ENCODE measurements around the gene CADM1. TPM values are rescaled to one million over a fixed set of nuclear protein-coding genes. Genes with fewer than 3 reads are reported as not detected.
A peak's percentile ranks its signal among the peaks of the same experiment; 100 is the strongest.

The CADM1 gene
- polyA plus RNA-seq, 2 donors: 1.9 to 3.8 TPM

DNA sequence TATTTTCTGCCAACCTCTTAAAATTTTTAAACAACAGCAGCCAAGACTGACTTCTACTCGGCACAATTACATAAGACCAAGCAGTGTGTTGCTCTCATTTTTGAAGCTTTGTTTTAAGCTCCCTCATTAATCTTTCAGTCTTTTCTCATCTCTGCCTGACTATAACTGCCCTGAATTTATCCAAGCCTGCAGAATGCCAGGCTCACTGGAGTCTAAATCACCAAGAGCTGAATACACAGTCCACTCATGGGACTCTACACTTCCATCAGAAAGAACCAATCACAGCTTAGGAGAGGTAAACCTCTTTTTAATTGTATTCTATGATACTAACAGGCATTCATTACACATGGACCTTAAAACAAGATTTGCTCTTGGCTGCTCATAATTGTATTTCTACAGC is 178.7 kb downstream of the CADM1 start:
- H3K4me3 ChIP-seq (ENCODE audit: low read depth in 1 of 2, low read length in 2 of 2): no peak overlapping the region
- no peaks in the 10 kb centered on the region for H3K27me3 ChIP-seq (ENCODE audit: control insufficient read depth in 1 of 2, insufficient read depth in 2 of 2, low read length in 2 of 2)
- no peak overlapping the region for H3K27ac ChIP-seq (ENCODE audit: low read depth in 2 of 2, low read length in 1 of 2)
- no peaks in the 10 kb centered on the region for H3K4me1 ChIP-seq (ENCODE audit: control insufficient read depth in 2 of 2, insufficient read depth in 2 of 2, low read length in 1 of 2)
- no peaks in the 10 kb centered on the region for H3K9me3 ChIP-seq (ENCODE audit: control insufficient read depth in 2 of 2, insufficient read depth in 1 of 2, low read depth in 1 of 2, low read length in 1 of 2)
- H3K36me3 ChIP-seq (ENCODE audit: control insufficient read depth in 2 of 2, insufficient read depth in 2 of 2, low read length in 1 of 2): no peaks in the 10 kb centered on the region
- 60 to 69% methylated on average over 1 of the region's 1 CpG for WGBS, 2 donors

DNA sequence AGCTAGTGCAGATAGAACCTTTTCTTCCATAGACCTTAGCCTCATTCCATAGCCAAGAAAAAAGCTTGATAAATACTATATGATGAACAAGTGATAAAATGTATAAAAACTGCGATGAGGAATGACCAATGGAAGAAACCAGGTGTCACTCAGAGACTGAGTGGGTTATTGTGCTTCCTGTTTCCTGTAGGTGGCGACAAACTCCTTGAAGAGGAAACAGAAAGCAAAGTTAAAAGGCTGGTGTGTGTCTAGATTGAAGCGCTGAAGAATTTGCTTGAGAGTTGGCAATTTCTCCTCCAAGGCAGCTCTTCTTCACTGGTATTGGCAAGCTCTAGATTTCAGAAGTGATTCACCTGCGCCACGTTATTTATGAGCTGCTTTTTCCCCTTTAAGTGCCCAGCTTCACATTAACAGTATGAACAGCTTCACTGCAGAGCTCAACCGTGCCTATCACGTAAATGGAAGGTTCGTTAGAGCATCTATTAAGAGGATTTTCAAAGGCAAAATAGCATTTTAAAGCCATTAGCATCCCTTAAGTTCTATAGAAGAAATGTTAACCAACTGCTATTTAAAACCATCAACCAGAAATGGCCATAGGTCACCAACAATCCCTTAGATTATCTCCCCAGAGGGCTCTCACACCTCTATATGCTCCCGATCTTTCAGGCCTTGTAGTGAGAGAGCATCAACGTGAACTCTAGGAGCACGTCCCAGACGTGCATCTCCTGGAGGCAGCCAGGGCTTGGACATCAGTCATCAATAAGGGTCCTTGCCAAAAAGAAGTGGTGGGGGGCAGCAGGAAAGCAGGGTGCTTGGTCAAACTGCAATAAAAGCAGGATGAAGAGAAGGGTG is 179.4 kb downstream of the CADM1 start:
- no peaks in the 10 kb centered on the region for H3K9me3 ChIP-seq (ENCODE audit: control insufficient read depth in 2 of 2, insufficient read depth in 1 of 2, low read depth in 1 of 2, low read length in 1 of 2)
- H3K27me3 ChIP-seq (ENCODE audit: control insufficient read depth in 1 of 2, insufficient read depth in 2 of 2, low read length in 2 of 2): no peaks in the 10 kb centered on the region
- no peaks in the 10 kb centered on the region for H3K4me1 ChIP-seq (ENCODE audit: control insufficient read depth in 2 of 2, insufficient read depth in 2 of 2, low read length in 1 of 2)
- 50 to 52% methylated on average over 12 of the region's 12 CpGs for WGBS, 2 donors
- no peak overlapping the region for H3K27ac ChIP-seq (ENCODE audit: low read depth in 2 of 2, low read length in 1 of 2)
- peak overlapping the region in 1 of 2 donors; percentile 16 for H3K4me3 ChIP-seq (ENCODE audit: low read depth in 1 of 2, low read length in 2 of 2)
- no peaks in the 10 kb centered on the region for H3K36me3 ChIP-seq (ENCODE audit: control insufficient read depth in 2 of 2, insufficient read depth in 2 of 2, low read length in 1 of 2)

DNA sequence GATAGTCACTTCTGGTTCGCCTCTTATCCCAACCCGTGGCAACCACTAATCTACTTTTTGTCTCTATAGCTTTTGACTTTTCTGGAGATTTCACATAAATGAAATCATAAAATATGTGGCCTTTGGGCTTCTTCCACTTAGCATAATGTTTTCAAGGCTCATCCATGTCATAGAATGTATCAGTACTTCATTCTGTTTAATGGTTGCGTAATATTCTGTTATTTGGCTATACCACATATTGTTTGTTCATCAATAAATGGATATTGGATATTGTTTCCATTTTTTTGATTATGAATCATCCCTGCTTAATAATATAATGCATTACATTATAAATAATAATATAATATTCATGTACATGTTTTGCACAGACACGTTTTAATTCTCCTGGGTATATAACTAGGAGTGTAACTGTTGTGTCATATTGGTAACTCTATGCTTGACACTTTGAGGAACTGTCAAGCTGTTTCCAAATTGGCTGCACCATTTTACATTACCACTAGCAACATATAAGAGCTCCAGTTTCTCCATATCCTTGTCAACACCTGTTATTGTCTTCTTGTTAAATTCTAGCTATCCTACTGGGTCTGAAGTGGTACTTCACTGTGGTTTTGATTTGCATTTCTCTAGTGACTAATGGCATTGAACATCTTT is 181.5 kb downstream of the CADM1 start:
- no peak overlapping the region for H3K27ac ChIP-seq (ENCODE audit: low read depth in 2 of 2, low read length in 1 of 2)
- H3K4me3 ChIP-seq (ENCODE audit: low read depth in 1 of 2, low read length in 2 of 2): no peak overlapping the region
- no peaks in the 10 kb centered on the region for H3K27me3 ChIP-seq (ENCODE audit: control insufficient read depth in 1 of 2, insufficient read depth in 2 of 2, low read length in 2 of 2)
- H3K4me1 ChIP-seq (ENCODE audit: control insufficient read depth in 2 of 2, insufficient read depth in 2 of 2, low read length in 1 of 2): no peaks in the 10 kb centered on the region
- no peaks in the 10 kb centered on the region for H3K9me3 ChIP-seq (ENCODE audit: control insufficient read depth in 2 of 2, insufficient read depth in 1 of 2, low read depth in 1 of 2, low read length in 1 of 2)
- WGBS, 2 donors: 88% methylated on average over 4 of the region's 4 CpGs
- no peaks in the 10 kb centered on the region for H3K36me3 ChIP-seq (ENCODE audit: control insufficient read depth in 2 of 2, insufficient read depth in 2 of 2, low read length in 1 of 2)

DNA sequence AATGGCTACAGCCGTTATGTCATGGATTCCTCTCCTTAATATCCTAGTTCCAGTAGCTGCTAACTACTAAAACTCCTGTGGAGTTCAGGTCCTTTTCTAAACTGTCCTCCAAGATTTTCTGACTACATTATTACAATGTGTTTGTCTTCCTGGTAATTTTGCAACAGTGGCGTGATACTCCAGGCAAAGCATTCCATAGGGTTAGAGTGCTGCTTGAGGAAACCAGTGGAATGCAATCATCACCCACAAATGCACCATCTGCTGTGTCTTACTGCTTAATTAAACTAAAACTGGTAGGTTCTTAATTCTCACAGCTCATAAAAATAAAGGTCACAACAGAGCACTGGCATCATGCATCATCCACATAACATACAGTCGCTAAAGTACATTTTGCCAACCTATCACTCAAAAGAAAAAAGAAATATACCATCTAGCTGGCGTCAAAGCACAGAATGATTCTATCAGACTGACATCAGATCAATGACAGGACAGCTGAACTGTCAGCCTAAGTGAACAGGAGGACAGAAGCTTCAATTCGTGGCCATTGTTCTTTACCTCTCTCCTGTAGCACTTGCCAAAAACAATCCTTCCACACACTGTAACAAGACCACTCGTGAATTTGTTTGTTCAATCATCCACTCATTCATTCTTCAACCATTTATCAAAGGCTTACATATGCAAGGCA is 182.5 kb downstream of the CADM1 start:
- no peaks in the 10 kb centered on the region for H3K4me1 ChIP-seq (ENCODE audit: control insufficient read depth in 2 of 2, insufficient read depth in 2 of 2, low read length in 1 of 2)
- 73 to 81% methylated on average over 6 of the region's 6 CpGs for WGBS, 2 donors
- H3K27ac ChIP-seq (ENCODE audit: low read depth in 2 of 2, low read length in 1 of 2): no peak overlapping the region
- no peaks in the 10 kb centered on the region for H3K27me3 ChIP-seq (ENCODE audit: control insufficient read depth in 1 of 2, insufficient read depth in 2 of 2, low read length in 2 of 2)
- no peaks in the 10 kb centered on the region for H3K36me3 ChIP-seq (ENCODE audit: control insufficient read depth in 2 of 2, insufficient read depth in 2 of 2, low read length in 1 of 2)
- H3K9me3 ChIP-seq (ENCODE audit: control insufficient read depth in 2 of 2, insufficient read depth in 1 of 2, low read depth in 1 of 2, low read length in 1 of 2): no peaks in the 10 kb centered on the region
- no peak overlapping the region for H3K4me3 ChIP-seq (ENCODE audit: low read depth in 1 of 2, low read length in 2 of 2)

DNA sequence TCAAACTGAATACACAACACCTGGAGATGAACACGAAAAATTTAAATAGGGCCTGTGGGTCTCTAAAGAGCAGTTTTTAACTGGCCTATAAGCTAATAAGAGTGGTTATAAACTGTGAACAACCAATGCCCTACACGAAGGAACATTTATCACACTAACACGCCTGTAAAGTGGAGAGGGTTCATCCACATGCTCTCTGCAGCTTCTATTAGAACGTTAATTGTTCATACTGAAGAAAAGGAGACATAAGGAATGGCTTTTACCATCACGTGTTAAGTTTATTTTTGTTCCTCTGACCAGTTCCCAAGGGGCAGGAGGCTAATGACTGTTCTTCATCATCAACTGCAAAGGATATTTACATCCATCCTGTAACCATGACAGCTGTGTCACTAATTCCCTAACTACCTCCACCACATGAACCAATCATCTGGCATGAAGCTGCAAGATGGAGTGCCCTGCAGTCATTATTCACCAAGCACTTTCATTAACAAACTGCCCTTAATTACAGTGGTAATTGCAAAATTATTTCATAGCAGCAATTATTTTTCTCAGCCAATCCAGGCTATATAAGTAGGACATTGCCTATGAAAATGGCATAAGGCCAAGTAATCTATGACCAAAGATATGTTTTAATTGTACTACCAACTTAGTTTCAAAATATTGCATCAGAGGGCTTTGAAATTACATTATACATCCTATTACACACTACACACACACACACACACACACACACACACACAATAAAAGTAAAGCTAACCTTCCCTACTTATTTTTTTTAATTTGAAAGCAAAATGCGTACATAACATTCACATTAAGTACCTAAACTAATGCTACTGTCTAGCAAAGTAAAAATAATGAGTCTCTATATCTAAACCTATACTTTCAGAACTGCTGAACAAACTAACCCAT is 186.7 kb downstream of the CADM1 start:
- 59 to 75% methylated on average over 6 of the region's 6 CpGs for WGBS, 2 donors
- Histone ChIP-seq H3K36me3 (ENCODE audit: control insufficient read depth in 2 of 2, insufficient read depth in 2 of 2, low read length in 1 of 2) (no peaks in the 10 kb centered on the region), H3K27ac (ENCODE audit: low read depth in 2 of 2, low read length in 1 of 2) (no peak overlapping the region), H3K27me3 (ENCODE audit: control insufficient read depth in 1 of 2, insufficient read depth in 2 of 2, low read length in 2 of 2) (no peaks in the 10 kb centered on the region), H3K9me3 (ENCODE audit: control insufficient read depth in 2 of 2, insufficient read depth in 1 of 2, low read depth in 1 of 2, low read length in 1 of 2) (no peaks in the 10 kb centered on the region), H3K4me3 (ENCODE audit: low read depth in 1 of 2, low read length in 2 of 2) (no peak overlapping the region), H3K4me1 (ENCODE audit: control insufficient read depth in 2 of 2, insufficient read depth in 2 of 2, low read length in 1 of 2) (no peaks in the 10 kb centered on the region)

DNA sequence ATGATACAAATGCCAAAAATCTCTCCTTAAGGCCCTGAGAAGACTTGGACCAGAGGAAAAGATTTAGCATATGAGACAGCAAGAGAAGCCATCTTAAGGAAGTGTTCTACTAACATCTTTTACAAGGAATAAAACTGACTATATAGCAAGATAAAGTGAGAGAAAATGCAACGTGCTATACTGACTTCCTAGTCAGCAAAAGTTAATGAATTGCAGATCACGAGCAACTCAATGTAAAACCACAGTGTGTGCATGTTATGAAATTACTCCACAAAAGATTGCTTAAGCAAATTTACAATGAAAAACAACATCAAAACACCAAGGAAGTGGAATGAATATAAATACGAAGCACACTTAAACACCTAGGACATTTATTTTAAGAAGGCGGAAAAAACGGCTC is 187.5 kb downstream of the CADM1 start:
- Histone ChIP-seq H3K36me3 (ENCODE audit: control insufficient read depth in 2 of 2, insufficient read depth in 2 of 2, low read length in 1 of 2) (no peaks in the 10 kb centered on the region), H3K4me3 (ENCODE audit: low read depth in 1 of 2, low read length in 2 of 2) (no peak overlapping the region), H3K27me3 (ENCODE audit: control insufficient read depth in 1 of 2, insufficient read depth in 2 of 2, low read length in 2 of 2) (no peaks in the 10 kb centered on the region), H3K4me1 (ENCODE audit: control insufficient read depth in 2 of 2, insufficient read depth in 2 of 2, low read length in 1 of 2) (no peaks in the 10 kb centered on the region), H3K9me3 (ENCODE audit: control insufficient read depth in 2 of 2, insufficient read depth in 1 of 2, low read depth in 1 of 2, low read length in 1 of 2) (no peaks in the 10 kb centered on the region), H3K27ac (ENCODE audit: low read depth in 2 of 2, low read length in 1 of 2) (no peak overlapping the region)
- 79 to 82% methylated on average over 5 of the region's 5 CpGs for WGBS, 2 donors

DNA sequence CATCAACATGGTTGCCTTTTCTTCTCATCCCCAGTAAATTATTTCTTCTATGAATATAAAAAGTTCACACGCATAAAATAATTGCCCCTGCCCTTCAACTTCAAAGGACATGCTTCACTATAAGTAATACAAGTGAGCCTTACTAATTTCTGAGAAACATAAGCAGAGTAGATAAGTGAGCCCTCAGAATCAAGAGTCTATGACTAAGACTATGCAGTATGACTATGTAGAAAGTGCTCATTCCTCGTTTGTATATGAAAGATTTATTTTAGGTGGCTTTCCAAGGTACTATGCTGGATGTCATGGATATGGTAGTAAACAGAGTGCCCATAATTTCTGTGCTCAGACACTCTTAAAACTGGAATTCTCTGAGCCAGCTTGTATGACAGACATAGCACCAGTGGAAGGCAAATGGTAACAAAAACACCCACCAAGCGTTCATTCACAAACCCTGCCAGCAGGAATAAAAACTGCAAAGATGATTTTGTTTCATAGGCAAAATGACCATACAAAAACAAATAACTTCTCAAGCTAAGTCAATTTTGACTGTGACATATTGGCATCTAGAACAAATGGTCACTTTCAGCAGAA is 189.8 kb downstream of the CADM1 start:
- Histone ChIP-seq H3K36me3 (ENCODE audit: control insufficient read depth in 2 of 2, insufficient read depth in 2 of 2, low read length in 1 of 2) (no peaks in the 10 kb centered on the region), H3K9me3 (ENCODE audit: control insufficient read depth in 2 of 2, insufficient read depth in 1 of 2, low read depth in 1 of 2, low read length in 1 of 2) (no peaks in the 10 kb centered on the region), H3K4me3 (ENCODE audit: low read depth in 1 of 2, low read length in 2 of 2) (no peak overlapping the region), H3K4me1 (ENCODE audit: control insufficient read depth in 2 of 2, insufficient read depth in 2 of 2, low read length in 1 of 2) (no peaks in the 10 kb centered on the region), H3K27ac (ENCODE audit: low read depth in 2 of 2, low read length in 1 of 2) (no peak overlapping the region), H3K27me3 (ENCODE audit: control insufficient read depth in 1 of 2, insufficient read depth in 2 of 2, low read length in 2 of 2) (no peaks in the 10 kb centered on the region)
- WGBS, 2 donors: 76 to 84% methylated on average over 3 of the region's 3 CpGs

DNA sequence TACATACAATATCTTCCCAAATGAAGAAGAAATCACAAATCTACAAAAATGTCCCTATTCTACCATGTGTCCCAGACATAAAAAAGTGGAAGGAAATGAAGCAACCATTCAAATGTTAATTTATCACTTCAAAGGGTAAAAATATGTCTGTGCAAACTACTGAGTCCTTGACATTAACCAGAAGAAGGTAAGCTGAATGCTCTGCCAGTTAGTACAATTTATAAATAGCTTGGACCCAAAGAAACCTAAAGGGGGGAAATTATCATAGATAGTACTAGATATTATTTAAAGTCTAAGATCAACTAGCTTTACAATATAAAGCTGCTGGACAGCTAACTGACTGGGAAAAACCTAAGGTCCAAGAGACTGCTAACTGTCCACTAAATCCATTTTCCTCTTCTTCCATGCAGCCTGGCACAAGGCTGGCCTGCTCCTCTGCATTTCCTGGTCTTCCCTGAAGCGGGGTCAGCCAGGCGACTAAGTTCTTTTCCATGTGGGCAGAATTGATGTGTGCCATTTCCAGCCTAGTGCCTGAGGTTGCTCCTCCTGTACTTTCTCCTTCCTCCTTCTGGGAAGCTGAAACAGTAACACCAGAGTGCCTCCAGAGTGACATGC is 190.9 kb downstream of the CADM1 start:
- no peak overlapping the region for H3K27ac ChIP-seq (ENCODE audit: low read depth in 2 of 2, low read length in 1 of 2)
- H3K4me1 ChIP-seq (ENCODE audit: control insufficient read depth in 2 of 2, insufficient read depth in 2 of 2, low read length in 1 of 2): no peaks in the 10 kb centered on the region
- no peaks in the 10 kb centered on the region for H3K27me3 ChIP-seq (ENCODE audit: control insufficient read depth in 1 of 2, insufficient read depth in 2 of 2, low read length in 2 of 2)
- H3K4me3 ChIP-seq (ENCODE audit: low read depth in 1 of 2, low read length in 2 of 2): no peak overlapping the region
- H3K36me3 ChIP-seq (ENCODE audit: control insufficient read depth in 2 of 2, insufficient read depth in 2 of 2, low read length in 1 of 2): no peaks in the 10 kb centered on the region
- H3K9me3 ChIP-seq (ENCODE audit: control insufficient read depth in 2 of 2, insufficient read depth in 1 of 2, low read depth in 1 of 2, low read length in 1 of 2): no peaks in the 10 kb centered on the region
- 86 to 88% methylated on average over 2 of the region's 2 CpGs for WGBS, 2 donors
